Eye (tissue), 1 donor: Measurements from ENCODE around the gene RHBDL1.

Experiments used
- DNase-seq: peaks from one replicate; pipeline ENCODE4 v3.0.0-alpha.2; 2015

Gene RHBDL1

GRCh38 chr16:674968-675883 is at the start of gene RHBDL1:
TSS of gene RHBDL1 (plus strand) at chr16:675671. CDS start at chr16:675791, 120 bp downstream.
- peak; percentile 55 for DNase-seq

- no peak for DNase-seq
Observed at GRCh38 chr16:625977-626765, 49.3 kb upstream of the RHBDL1 start.

GRCh38 chr16:626787-627453 is 48.6 kb upstream of the RHBDL1 start:
- no peak for DNase-seq

GRCh38 chr16:627454-628239 is 47.8 kb upstream of the RHBDL1 start:
- no peak for DNase-seq

- DNase-seq: no peak
Observed at GRCh38 chr16:628321-629061, 47.0 kb upstream of the RHBDL1 start.

- peak; percentile 85 for DNase-seq
Observed at GRCh38 chr16:629185-629832, 46.2 kb upstream of the RHBDL1 start.

GRCh38 chr16:629833-630248 is 45.6 kb upstream of the RHBDL1 start:
- no peak for DNase-seq

GRCh38 chr16:630249-630814 is 45.1 kb upstream of the RHBDL1 start:
- peak; percentile 61 for DNase-seq

GRCh38 chr16:630815-631405 is 44.6 kb upstream of the RHBDL1 start, which contains the start of gene WFIKKN1:
TSS of gene WFIKKN1 (plus strand) at chr16:630985. CDS start at chr16:631254, 269 bp downstream.
- DNase-seq: peak; percentile 69

GRCh38 chr16:631808-632358 is 43.6 kb upstream of the RHBDL1 start:
- DNase-seq: no peak

GRCh38 chr16:632486-633335 is 42.8 kb upstream of the RHBDL1 start:
- no peak for DNase-seq

- no peak for DNase-seq
Observed at GRCh38 chr16:633336-634050, 42.0 kb upstream of the RHBDL1 start.

GRCh38 chr16:634051-634670 is 41.3 kb upstream of the RHBDL1 start:
- DNase-seq: no peak

- DNase-seq: no peak
Observed at GRCh38 chr16:634996-635395, 40.5 kb upstream of the RHBDL1 start.

GRCh38 chr16:635573-636205 is 39.8 kb upstream of the RHBDL1 start:
- no peak for DNase-seq

- peak; percentile 98 for DNase-seq
Observed at GRCh38 chr16:636206-637080, 39.0 kb upstream of the RHBDL1 start, which contains the start of gene METTL26. TSS of gene METTL26 (minus strand) at chr16:636305. CDS start at chr16:636290, 15 bp downstream.
